ENCODE results near the gene DCDC2C.

DNA sequence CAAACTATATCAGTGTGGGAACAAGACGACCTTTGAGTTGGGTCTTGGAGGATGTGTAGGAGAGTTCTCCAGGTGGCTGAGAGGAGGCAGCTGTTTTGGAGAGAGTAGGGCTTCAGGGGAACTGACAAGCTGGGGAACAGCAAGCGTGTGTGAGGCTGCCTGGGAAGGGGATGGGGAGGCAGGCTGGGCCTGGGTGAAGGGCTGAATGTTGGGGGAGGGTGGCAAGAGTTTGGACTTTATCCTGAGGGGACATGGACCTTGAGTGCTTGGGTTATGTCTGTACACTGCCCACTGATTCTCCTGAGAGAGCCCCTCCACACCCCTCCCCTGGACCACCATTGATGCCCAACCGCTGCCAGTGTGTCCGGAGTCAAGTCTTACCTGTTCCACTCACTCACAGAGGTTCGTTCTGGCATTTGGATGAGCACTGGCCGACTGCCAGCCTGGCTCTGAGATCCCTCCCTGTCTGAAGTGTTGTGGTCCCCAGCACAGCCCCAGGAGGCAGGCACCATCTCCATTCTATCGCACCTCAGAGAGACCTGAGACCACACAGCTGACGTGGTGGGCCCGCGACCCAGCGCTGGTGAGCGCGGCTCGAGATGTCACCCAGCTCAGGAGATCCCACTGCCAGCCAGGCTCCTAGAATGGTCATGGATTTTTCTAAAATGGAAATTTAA lies 59.5 kb downstream of the DCDC2C start:
- TF ChIP-seq, protein P1, sequence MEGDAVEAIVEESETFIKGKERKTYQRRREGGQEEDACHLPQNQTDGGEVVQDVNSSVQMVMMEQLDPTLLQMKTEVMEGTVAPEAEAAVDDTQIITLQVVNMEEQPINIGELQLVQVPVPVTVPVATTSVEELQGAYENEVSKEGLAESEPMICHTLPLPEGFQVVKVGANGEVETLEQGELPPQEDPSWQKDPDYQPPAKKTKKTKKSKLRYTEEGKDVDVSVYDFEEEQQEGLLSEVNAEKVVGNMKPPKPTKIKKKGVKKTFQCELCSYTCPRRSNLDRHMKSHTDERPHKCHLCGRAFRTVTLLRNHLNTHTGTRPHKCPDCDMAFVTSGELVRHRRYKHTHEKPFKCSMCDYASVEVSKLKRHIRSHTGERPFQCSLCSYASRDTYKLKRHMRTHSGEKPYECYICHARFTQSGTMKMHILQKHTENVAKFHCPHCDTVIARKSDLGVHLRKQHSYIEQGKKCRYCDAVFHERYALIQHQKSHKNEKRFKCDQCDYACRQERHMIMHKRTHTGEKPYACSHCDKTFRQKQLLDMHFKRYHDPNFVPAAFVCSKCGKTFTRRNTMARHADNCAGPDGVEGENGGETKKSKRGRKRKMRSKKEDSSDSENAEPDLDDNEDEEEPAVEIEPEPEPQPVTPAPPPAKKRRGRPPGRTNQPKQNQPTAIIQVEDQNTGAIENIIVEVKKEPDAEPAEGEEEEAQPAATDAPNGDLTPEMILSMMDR (conservative IDR thresholded peaks at IDR 0.05; ENCODE audit: low read depth, low read length) = no peak
- TF ChIP-seq EZH2 (IDR thresholded peaks at IDR 0.05; ENCODE audit: low read length, unreplicated experiment) = no peak
- TF ChIP-seq EZH2phosphoT487 (IDR thresholded peaks at IDR 0.05; ENCODE audit: borderline replicate concordance, low read length) = no peak
